Measurements from ENCODE around the gene FRMD1.

Gene FRMD1

GRCh38 chr6:168013250-168013915 is 65.6 kb downstream of the FRMD1 start:
- H3K4me3 ChIP-seq (ENCODE audit: low read depth, low read length): no peak overlapping the region
- no peak for DNase-seq (ENCODE audit: low read depth)
- TF ChIP-seq, protein P1, sequence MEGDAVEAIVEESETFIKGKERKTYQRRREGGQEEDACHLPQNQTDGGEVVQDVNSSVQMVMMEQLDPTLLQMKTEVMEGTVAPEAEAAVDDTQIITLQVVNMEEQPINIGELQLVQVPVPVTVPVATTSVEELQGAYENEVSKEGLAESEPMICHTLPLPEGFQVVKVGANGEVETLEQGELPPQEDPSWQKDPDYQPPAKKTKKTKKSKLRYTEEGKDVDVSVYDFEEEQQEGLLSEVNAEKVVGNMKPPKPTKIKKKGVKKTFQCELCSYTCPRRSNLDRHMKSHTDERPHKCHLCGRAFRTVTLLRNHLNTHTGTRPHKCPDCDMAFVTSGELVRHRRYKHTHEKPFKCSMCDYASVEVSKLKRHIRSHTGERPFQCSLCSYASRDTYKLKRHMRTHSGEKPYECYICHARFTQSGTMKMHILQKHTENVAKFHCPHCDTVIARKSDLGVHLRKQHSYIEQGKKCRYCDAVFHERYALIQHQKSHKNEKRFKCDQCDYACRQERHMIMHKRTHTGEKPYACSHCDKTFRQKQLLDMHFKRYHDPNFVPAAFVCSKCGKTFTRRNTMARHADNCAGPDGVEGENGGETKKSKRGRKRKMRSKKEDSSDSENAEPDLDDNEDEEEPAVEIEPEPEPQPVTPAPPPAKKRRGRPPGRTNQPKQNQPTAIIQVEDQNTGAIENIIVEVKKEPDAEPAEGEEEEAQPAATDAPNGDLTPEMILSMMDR (conservative IDR thresholded peaks at IDR 0.05; ENCODE audit: low read depth, low read length): no peak

GRCh38 chr6:168012431-168013249 is 66.4 kb downstream of the FRMD1 start:
- TF ChIP-seq, protein P1 (conservative IDR thresholded peaks at IDR 0.05; ENCODE audit: low read depth, low read length): no peak

DNA sequence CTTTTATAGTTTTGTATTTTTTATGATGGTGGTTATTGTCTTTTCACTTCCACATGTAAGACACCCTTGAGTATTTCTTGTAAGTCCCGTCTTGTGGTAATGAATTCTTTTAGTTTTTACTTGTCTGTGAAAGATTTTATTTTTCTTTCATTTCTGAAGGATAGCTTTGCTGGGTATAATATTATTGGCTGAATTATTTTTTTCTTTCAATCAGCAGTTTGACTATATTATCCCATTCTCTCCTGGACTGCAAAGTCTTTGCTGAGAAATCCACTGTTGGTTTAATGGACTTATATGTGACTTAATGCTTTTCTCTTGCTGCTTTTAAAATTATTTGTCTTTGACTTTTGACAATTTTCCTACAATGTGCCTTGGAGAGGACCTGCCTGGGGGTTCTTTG is 67.7 kb downstream of the FRMD1 start:
- TF ChIP-seq, protein P1 (conservative IDR thresholded peaks at IDR 0.05; ENCODE audit: low read depth, low read length): no peak
- H3K4me3 ChIP-seq (ENCODE audit: low read depth, low read length): no peak overlapping the region
- DNase-seq (ENCODE audit: low read depth): no peak

More at GRCh38 chr6:168012431-168013249, 66.4 kb downstream of the FRMD1 start:
- no peak overlapping the region for H3K4me3 ChIP-seq (ENCODE audit: low read depth, low read length)
- no peak for DNase-seq (ENCODE audit: low read depth)

DNA sequence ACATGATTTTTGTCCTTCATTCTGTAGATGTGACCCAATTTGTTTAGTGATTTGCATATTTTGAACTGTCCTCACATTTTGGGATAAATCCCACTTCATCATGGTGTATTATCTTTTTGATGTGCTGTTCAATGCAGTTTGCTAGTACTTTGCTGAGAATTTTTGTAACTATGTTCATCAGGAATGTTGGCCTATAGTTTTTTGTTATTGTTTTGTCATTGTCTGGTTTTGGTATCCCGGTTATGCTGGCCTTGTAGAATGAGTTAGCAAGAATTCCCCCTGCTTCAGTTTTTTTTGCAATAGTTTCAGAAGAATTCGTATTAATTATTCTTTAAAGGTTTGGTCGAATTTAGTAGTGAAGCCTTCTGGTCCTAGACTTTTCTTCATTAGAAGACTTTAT is 69.7 kb downstream of the FRMD1 start:
- peak; percentile 31 for DNase-seq (ENCODE audit: low read depth)
- TF ChIP-seq, protein P1 (conservative IDR thresholded peaks at IDR 0.05; ENCODE audit: low read depth, low read length): no peak
- H3K4me3 ChIP-seq (ENCODE audit: low read depth, low read length): no peak overlapping the region

DNA sequence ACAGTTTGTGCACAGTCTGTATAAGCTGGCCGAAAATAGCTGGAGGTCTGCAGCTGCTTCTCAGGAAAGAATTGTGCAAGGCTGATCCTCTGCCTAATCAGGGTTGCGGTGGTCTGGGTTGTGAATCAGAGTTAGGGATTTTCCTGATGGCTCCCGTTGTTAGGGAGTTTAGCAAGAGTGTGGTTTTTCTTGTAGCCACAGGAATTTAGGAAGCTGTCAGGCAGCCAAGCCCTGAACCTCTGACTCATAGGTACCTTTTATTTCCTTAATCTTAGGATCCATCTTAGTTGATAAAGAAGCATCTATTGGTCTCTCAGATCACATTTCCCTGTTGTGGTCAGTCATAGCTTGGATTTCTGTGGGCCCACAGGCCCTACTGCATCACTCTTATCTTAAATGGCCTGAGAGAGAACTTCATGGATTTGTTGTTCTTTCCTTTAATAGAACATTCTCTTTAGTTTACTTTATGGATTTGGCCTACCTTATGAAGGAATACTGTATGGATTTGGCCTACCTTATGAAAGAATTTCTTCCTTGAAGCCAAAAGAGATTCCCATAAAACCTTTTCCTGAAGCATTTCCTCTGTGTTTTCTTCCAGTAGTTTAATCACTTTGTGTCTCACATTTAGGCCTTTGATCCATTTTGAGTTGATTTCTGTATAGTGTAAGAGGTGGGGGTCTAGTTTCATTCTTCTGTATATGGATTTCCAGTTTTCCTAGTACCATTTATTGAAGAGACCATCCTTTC is 71.2 kb downstream of the FRMD1 start:
- peak; percentile 100 for DNase-seq (ENCODE audit: low read depth)
- TF ChIP-seq, protein P1 (conservative IDR thresholded peaks at IDR 0.05; ENCODE audit: low read depth, low read length): no peak
- no peak overlapping the region for H3K4me3 ChIP-seq (ENCODE audit: low read depth, low read length)

GRCh38 chr6:168005796-168006195 is 73.2 kb downstream of the FRMD1 start:
- no peak overlapping the region for H3K4me3 ChIP-seq (ENCODE audit: low read depth, low read length)
- no peak for DNase-seq (ENCODE audit: low read depth)
- TF ChIP-seq, protein P1 (conservative IDR thresholded peaks at IDR 0.05; ENCODE audit: low read depth, low read length): no peak

Measured in choroid plexus epithelial cell (primary cell).